ENCODE measurements around the gene OBSCN. TPM values are rescaled to one million over a fixed set of nuclear protein-coding genes. Genes with fewer than 3 reads are reported as not detected.
"Not testable (repeated sequence)": the region's sequence is repeated elsewhere in the genome, so short reads cannot be mapped to it uniquely, and the experiment has no call there.

Gene OBSCN
- total RNA-seq, 2 experiments from 2014 or later = 80.8 to 82.2 TPM

GRCh38 chr1:228267962-228268880, 60.4 kb downstream of the OBSCN start:
- H3K27me3 ChIP-seq (ENCODE audit: control insufficient read depth in 1 of 2, insufficient read depth in 2 of 2, low read length in 2 of 2) = no peaks in the 10 kb centered on the region
- H3K4me3 ChIP-seq (ENCODE audit: low read length) = no peak overlapping the region
- Mint-ChIP-seq H3K4me1 (ENCODE audit: low read depth) (peaks cover 6% of the 10 kb centered on the region), H3K36me3 (ENCODE audit: low read depth) (peaks cover 17% of the 10 kb centered on the region), H3K27ac (no peak overlapping the region), H3K9me3 (no peaks in the 10 kb centered on the region), H3K4me3 (no peak overlapping the region), H3K27me3 (no peaks in the 10 kb centered on the region)
- no peak overlapping the region for H3K27ac ChIP-seq (ENCODE audit: low read depth in 1 of 2, low read length in 2 of 2)
- no peak for TF ChIP-seq CTCF (IDR thresholded peaks at IDR 0.05)
- CTCF ChIA-PET = no interaction called here
- POLR2A ChIA-PET = no interaction called here
- no peaks in the 10 kb centered on the region for H3K9me3 ChIP-seq (ENCODE audit: control insufficient read depth in 1 of 2, insufficient read depth in 1 of 2, low read length in 2 of 2)
- intact Hi-C loops (cut with DNase I, micrococcal nuclease) = no loop called here
- no peak for ATAC-seq (ENCODE audit: poor library complexity)
- no peaks in the 10 kb centered on the region for H3K4me1 ChIP-seq (ENCODE audit: insufficient read depth, low read length)
- DNase-seq = no peak
- no peaks in the 10 kb centered on the region for H3K36me3 ChIP-seq (ENCODE audit: insufficient read depth, low read length)

GRCh38 chr1:228268881-228269265, 61.0 kb downstream of the OBSCN start:
- Histone ChIP-seq H3K4me1 (ENCODE audit: insufficient read depth, low read length) (no peaks in the 10 kb centered on the region), H3K9me3 (ENCODE audit: control insufficient read depth in 1 of 2, insufficient read depth in 1 of 2, low read length in 2 of 2) (no peaks in the 10 kb centered on the region), H3K27me3 (ENCODE audit: control insufficient read depth in 1 of 2, insufficient read depth in 2 of 2, low read length in 2 of 2) (no peaks in the 10 kb centered on the region), H3K27ac (ENCODE audit: low read depth in 1 of 2, low read length in 2 of 2) (no peak overlapping the region), H3K36me3 (ENCODE audit: insufficient read depth, low read length) (peaks cover under 1% of the 10 kb centered on the region), H3K4me3 (ENCODE audit: low read length) (no peak overlapping the region)
- TF ChIP-seq CTCF (IDR thresholded peaks at IDR 0.05) = no peak
- Mint-ChIP-seq H3K4me1 (ENCODE audit: low read depth) (peaks cover 6% of the 10 kb centered on the region), H3K27me3 (no peaks in the 10 kb centered on the region), H3K9me3 (no peaks in the 10 kb centered on the region), H3K27ac (no peak overlapping the region), H3K4me3 (no peak overlapping the region), H3K36me3 (ENCODE audit: low read depth) (peaks cover 17% of the 10 kb centered on the region)
- POLR2A ChIA-PET = no interaction called here
- intact Hi-C loops (cut with DNase I, micrococcal nuclease) = no loop called here
- DNase-seq (no peak), ATAC-seq (ENCODE audit: poor library complexity) (no peak)
- CTCF ChIA-PET = no interaction called here

- H3K9me3 ChIP-seq (ENCODE audit: control insufficient read depth in 1 of 2, insufficient read depth in 1 of 2, low read length in 2 of 2); DNase-seq; H3K4me3 Mint-ChIP-seq; POLR2A ChIA-PET; H3K27ac ChIP-seq (ENCODE audit: low read depth in 1 of 2, low read length in 2 of 2); H3K27ac Mint-ChIP-seq; H3K36me3 ChIP-seq (ENCODE audit: insufficient read depth, low read length); intact Hi-C loops (cut with DNase I, micrococcal nuclease); H3K9me3 Mint-ChIP-seq; CTCF ChIA-PET; H3K4me3 ChIP-seq (ENCODE audit: low read length); H3K27me3 Mint-ChIP-seq; H3K4me1 ChIP-seq (ENCODE audit: insufficient read depth, low read length); H3K27me3 ChIP-seq (ENCODE audit: control insufficient read depth in 1 of 2, insufficient read depth in 2 of 2, low read length in 2 of 2): not testable (repeated sequence)
- Mint-ChIP-seq H3K36me3 (ENCODE audit: low read depth) (peaks cover 17% of the 10 kb centered on the region), H3K4me1 (ENCODE audit: low read depth) (peaks cover 11% of the 10 kb centered on the region)
- peak; percentile 98 for ATAC-seq (ENCODE audit: poor library complexity)
Observed at GRCh38 chr1:228269431-228269830, 61.6 kb downstream of the OBSCN start.
